ENCODE measurements around the gene SLC16A4.
"Not testable (repeated sequence)": the region's sequence is repeated elsewhere in the genome, so short reads cannot be mapped to it uniquely, and the experiment has no call there.

The SLC16A4 gene

DNA sequence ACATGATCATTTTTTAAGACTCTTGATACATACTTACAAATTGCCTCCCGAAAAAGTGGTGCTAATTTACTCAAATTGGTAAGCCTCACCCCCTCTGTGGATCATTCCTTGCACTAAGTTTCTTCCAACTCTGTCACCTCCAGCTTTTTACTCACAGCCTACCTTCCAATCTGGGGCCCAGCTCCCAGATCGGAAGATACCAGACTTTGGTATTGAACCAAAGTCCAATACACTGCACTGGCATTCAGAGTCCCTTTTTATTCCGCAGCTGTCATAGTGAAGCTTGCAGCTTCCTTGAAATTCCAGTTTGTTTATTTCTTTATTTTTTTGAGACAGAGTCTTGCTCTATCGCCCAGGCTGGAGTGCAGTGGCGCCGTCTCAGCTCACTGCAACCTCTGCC lies 18.5 kb upstream of the SLC16A4 start:
- DNase-seq (ENCODE audit: low read depth, low spot score): no peak

DNA sequence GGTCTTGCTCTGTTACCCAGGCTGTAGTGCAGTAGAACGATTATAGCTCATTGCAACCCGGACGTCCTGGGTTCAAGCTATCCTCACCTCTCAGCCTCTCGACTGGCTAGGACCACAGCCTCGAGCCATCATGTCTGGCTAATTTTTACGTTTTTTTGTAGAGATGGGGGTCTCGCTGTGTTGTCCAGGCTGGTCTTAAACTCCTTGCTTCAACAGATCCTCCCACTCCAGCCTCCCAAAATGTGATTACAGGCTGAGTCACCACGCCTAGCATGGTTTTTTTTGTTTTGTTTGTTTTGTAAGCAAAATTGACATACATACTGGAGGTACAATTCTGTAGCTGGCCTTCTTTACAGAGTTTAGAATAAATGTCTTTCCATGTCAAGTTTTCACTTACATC lies 17.7 kb upstream of the SLC16A4 start:
- no peak for DNase-seq (ENCODE audit: low read depth, low spot score)

DNA sequence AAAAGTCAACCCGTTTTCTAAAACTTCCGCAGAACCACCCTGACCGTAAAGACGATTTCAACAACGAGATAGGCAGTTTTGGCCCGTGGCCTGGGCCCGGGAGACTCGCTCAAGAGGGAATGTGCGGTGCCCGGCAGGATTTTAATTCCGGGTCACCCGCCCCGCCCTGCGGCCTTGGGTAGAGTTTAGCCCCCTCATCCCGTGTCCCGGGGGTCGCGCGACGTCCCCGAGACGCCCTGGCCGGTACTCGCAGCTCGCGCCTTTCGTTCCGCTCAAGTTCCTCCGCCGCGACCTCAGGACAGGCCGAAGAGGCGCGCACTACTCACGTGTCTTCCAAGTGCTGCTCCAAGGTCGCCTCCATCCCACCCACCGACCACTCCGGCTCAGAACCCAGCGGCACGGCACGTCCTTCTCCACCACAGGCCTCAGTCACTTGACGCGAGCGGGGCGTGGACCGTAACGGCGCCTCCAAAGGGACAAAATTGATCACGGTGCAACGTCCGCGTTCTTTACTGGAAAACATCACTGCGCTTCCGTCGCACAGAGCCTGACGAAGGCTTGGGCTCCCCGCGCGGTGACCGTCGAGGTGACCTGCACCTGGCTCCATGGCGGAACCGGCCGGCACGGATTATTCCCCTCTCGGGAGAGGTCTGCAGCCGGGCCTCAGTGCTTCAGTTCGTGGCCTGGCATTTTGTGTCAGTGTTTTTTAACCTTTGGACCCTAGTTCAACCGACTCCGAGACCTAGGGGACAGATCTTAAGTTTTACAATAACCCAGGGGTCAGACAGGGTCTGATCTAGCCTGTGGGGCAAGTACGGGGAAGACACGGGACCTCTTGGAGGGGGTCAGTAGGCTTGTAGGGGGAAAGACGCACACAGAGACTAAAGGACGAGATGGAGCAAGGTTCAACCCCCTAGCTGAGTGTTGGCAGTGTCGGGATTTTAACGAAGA lies 16.7 kb upstream of the SLC16A4 start, which contains the start of gene LAMTOR5:
LAMTOR5 (minus strand) TSS at position 435 of the 951 bp plus-strand sequence; CDS start at position 361, 74 bp downstream.
- peak; percentile 84 for DNase-seq (ENCODE audit: low read depth, low spot score)

DNA sequence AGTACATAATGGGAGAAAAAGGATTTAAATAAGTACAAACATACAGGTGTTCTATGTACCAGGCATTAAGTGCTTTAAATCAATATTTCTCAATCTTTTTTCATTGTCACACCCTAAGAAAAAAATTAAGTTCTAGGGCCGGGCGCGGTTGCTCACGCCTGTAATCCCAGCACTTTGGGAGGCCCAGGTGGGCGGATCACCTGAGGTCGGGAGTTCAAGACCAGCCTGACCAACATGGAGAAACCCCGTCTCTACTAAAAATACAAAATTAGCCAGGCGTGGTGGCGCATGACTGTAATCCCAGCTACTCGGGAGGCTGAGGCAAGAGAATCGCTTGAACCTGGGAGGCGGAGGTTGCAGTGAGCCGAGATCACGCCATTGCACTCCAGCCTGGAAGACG lies 15.6 kb upstream of the SLC16A4 start:
- DNase-seq (ENCODE audit: low read depth, low spot score): not testable (repeated sequence)

DNA sequence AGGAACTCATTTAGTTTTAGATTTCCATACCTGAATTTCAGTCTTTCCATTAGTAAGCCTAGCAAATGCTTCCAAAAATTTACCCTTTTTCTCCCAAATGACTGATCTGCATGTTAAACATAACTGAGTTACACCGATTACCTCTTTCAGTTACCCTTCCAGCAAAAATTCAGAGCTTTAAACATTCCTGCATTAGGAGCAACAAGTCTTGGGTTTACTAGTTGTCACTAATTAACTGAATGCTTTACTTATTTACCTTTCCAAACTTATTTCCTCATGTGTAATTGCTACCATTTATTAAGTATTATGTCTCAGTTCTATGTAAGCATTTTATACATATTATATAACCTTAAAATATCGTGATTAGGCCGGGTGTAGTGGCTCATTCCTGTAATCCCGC lies 13.6 kb upstream of the SLC16A4 start:
- DNase-seq (ENCODE audit: low read depth, low spot score): no peak

DNA sequence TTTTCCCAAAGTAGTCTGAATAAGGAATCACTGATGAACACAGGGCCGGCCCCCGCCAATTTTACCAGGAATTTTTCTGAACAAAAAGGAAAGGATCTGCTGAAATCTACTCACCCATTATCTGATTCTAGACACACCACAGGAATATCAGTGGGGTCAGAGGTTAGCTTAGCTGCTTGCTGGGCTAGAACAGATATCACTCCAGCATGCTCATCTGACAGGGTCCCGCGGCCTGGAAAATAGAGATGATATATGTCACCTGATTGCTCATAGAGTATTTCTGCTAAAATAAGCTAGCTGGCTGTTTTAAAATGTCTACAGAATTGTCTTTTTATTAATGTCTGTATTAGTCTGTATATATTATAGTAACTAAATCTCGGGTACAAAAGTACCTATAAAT lies 13.0 kb upstream of the SLC16A4 start:
- no peak for DNase-seq (ENCODE audit: low read depth, low spot score)

DNA sequence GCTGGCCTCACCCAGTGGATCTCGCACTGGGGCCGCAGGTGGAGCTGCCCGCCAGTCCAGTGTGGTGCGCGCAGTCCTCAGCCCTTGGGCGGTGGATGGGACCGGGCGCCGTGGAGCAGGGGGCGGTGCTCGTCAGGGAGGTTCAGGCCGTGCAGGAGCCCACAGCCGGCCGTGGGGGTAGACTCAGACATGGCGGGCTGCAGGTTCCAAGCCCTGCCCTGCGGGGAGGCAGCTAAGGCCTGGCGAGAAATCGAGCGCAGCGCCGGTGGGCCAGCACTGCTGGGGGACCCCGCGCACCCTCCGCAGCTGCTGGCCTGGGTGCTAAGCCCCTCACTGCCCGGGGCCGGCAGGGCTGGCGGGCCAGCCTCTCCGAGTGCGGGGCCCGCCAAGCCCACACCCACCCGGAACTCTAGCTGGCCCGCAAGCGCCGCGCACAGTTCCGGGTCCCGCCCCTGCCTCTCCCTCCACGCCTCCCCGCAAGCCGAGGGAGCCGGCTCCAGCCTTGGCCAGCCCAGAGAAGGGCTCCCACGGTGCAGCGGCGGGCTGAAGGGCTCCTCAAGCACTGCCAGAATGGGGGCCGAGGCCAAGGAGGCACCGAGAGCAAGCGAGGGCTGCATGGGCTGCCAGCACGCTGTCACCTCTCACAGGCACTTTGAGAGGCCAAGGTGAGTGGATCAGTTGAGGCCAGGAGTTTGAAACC lies 5.6 kb upstream of the SLC16A4 start:
- DNase-seq (ENCODE audit: low read depth, low spot score): not testable (repeated sequence)

DNA sequence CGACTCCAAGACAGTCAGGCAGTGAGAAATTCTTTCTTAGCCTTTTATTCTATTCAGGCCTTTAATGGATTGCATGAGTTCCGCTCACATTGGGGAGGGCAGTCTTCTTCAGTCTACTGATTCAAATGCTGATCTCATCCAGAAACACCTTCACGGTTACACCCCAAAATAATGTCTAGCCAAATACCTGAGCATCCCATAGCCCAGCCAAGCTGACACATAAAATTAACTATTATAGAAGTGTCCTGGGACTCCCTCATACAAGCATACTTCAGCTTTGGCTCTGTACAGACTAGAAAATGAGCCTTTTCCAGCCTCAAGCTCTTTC lies 3.6 kb upstream of the SLC16A4 start:
- DNase-seq (ENCODE audit: low read depth, low spot score): no peak

DNA sequence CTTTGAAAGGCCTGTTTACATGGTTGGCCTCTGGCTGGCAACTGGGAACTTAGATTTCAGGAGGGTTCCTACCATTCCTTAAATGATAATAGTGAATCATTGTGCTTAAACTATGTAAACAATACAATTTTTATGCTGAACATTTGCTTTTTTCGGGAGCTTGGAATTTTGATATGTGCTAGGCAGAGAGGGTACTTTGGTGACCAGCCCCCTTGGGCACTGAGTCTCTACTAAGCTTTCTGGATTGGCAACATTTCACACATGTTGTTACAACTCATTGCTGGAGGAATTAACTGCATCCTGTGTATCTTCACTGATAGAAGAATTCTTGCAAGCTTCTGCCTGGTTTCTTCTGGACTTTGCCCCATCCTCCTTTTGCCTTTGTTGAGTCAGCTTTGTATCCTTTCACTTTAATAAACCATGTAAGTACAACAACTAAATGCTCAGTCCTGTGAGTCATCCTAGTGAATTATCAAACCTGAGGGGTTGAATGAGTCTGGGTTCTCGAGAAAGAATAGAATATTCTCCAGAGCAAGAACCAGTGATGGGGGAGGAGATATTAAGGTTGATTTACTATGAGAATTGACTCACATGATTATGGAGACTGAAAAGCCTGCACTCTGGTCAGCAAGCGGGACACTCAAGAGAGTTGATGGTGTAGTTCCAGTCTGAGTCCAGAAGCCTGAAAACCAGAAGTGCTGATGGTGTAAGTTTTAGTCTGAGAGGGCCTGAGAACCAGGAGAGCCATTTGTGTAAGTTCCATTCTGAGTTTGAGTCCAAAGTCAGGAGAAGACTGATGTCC lies 3.1 kb upstream of the SLC16A4 start:
- no peak for DNase-seq (ENCODE audit: low read depth, low spot score)

DNA sequence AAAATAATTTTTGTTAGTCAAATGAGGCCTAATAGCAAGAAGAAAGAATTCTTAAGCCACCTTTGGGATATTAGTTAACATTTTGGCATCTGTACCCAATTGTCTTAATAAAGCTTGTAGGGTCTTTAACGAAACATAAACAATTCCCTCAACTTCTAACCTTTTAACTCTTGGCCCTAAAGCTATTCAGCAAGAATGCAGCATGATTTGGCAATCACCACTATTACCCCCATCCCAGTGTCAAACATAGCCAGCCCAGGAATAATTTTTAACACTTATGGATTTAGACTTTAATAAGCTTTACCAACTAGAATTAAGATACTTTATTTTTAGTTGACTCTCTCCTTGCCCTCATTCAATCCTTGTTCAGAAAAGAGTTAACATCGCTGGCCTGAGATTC lies 2.5 kb upstream of the SLC16A4 start:
- DNase-seq (ENCODE audit: low read depth, low spot score): no peak

DNA sequence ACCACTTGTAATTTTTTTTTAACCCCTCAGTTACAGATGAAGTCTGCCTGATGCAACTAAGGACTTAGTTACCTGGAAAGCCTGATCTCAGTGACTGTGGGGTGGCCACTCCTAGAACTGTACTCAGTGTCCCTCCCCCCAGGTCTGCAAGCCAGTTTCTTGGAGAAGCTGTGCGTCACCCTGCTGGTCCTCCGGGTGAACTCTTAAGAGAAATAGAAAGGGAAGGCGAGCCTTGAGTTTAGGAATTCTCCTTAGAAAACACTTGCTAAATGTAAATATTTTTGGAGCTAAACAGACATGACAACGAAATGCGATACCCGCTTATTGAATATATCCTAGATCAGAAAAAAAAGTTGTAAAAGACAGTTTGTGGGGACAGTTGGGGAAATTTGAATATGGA lies 730 bp downstream of the SLC16A4 start:
- no peak for DNase-seq (ENCODE audit: low read depth, low spot score)

DNA sequence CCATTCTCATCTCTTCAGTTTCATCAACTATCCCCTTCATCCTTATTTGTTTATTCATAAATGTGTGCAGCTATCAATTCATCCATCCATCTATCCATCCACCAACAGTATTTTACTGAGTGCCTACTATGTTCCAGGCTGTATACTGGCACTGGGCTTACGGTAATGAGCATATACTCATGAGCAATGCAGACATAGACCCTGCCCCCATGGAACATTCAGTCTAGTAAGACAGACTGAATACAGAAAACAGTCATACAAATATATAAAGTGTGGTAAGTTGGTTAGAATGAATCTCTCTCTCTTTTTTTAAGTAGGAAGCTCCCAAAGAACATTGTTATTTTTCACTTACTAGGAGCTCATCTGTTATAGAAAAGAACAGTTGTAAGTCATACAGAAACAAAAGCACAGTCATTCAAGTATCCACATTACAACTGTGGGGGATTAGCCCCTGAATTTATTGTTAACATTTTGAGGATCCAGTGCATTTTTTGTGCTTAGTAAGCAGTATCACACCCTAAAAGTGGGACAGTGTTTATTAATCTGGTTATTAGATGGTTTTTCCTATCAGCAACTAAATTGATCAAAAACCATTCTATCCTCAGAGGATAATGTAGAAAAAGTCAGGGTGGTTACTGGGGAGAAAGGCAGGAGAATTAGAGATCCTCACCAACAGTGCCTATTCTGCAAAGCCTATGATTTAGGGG lies 3.6 kb downstream of the SLC16A4 start:
- DNase-seq (ENCODE audit: low read depth, low spot score): no peak

DNA sequence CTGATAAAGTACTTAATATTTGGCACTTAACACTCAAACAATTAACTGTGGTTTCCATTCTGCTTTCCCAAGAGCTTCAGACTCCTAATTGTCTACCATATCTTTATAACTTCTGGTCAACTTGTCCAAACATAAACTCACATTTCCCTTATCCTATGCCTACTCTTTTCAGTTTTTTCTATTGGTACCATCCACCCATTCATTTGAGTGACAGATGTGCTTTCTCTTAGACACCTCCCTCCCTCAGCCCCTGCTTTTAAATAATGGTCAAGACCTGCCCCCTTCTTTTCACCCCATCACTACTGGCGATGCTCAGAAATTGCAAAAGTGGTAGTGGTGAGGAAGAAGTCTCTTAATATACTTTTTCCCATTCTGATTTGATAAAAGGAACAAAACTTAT lies 5.5 kb downstream of the SLC16A4 start:
- no peak for DNase-seq (ENCODE audit: low read depth, low spot score)

DNA sequence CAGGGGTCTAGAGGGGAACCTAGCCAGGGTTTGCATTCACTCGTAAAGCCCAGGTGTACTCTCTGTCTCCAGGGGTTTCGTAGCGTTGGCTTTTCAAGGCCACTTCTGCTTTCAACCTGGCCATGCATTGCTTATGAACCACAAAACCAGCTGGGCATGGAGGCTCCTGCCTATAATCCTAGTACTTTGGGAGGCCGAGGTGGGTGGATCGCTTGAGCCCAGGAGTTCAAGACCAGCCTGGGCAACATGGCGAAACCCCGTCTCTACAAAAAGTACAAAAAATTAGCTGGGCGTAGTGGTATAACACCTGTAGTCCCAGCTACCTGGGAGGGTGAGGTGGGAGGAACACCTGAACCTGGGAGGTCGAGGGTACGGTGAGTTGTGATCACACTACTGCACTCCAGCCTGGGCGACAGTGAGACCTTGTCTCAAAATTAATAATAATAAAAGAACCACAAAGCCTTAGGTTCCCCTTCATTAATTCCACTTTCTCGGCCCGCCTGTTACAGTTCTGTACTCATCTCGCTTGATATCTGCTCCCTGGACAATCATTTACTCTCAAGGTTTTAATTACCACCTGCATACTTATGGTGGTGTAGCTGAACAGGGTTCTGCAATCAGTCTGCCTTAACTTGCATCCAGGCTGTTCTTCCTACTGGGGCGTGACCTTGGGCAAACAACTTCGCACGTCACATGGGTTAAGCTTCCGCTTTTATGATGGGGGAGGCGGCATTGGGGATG lies 6.1 kb downstream of the SLC16A4 start:
- DNase-seq (ENCODE audit: low read depth, low spot score): no peak

DNA sequence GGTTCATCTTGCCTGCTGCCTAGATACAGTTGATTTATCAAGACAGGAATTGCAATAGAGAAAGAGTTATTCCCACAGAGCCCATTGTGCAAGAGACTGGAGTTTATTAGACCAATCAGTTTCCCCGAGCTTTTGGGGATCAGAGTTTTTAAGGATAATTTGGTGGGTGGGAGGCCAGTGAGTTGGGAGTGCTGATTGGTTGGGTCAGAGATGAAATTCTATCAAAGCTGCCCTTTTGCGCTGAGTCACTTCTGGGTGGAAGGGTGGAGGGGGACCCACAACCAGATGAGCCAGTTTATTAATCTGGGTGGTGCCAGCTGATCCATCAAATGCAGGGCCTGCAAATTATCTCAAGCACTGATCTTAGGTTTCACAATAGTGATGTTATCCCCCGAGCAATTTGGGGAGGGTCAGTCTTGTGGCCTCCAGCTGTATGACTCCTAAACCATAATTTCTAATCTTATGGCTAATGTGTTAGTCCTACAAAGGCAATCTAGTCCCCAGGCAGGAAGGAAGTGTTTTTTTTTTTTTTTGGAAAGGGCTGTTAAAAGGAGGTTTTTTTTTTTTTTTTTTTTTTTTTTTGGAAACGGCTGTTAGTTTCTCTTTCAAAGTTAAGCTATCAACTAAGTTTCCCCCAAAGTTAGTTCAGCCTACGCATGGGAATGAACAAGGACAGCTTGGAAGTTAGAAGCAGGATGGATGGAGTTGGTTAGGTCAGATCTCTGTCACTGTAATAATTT lies 7.4 kb downstream of the SLC16A4 start:
- DNase-seq (ENCODE audit: low read depth, low spot score): no peak

DNA sequence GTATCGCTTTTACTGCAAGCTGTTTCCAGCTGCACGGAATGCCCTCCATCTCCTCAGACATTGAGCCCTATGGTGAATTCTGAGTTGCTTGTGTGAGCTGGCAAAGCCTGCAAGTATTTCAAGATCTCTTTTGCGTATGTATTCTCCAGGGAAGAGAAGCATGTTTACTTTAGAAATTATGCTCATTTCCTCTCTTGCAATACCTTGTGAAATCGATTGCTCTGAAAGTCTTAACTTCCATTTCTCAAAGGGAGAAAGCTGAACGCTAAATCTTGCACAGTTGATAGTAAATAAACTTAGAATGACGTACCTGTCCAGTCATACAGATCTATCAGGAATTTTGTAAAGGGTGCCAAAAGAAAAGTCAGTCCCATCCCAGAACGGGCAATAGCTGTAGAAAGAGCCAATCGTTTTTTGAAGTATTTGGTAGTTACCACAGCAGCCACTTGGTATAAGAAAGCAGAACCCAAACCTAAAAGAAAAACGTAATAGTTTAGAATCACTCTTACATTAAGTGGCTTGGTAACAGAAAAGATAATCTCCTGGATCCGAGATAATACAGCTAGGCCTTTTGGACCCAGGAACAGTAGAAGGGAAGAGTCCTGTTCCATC lies 10.0 kb downstream of the SLC16A4 start:
- no peak for DNase-seq (ENCODE audit: low read depth, low spot score)

DNA sequence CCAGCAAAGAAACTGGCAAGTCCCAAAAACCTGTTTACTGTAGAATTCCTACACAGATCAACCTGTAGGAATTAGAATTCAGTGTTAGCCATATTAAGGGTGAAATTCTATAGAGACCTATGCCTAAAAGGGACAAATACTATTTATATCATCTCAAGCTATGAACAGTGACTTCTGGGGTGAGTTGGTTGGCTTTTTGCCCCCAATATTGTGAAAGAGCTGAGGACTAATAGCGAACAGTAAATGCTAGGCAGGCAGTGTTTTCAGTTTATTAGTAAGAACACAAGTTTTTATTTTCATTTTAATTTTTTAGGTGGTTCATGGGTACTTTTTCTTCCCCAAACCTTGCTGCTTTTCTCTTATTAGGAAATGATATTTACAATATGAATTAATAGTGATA lies 15.3 kb downstream of the SLC16A4 start:
- no peak for DNase-seq (ENCODE audit: low read depth, low spot score)

DNA sequence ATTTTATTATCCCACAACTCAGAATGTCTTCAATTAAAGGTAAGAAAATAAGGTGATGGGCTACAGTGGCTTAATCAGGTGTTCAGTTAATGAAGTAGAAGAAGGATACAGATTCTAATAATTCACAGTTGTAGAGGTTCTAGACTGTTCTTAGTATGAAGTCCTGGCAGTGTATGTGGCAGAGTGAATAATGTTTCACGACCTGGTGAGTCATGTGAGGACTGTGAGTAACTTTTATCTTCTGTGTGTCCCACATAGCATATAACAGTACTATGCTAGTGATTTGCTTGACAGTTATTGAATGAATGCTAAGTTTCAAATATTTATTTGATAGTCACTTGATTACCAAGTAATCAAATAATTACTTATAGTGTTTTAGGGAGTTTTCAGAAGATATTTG lies 20.0 kb downstream of the SLC16A4 start:
- no peak for DNase-seq (ENCODE audit: low read depth, low spot score)

DNA sequence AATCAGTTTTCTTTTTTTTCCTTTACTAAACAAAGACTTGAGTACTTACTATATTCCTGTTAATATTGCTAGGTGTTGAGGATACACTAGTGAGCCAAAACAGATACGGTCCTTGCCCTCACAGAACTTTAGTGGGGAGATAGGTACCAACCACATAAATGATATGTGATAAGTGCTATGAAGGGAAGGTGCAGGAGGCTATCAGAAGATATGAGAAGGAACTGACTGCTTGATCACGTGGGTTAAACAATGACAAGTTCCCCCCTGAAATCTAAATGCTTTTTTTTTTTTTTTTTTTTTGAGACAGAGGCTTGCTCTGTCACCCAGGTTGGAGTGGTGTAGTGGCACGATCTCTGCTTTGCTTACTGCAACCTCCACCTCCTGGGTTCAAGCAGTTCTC lies 26.6 kb downstream of the SLC16A4 start:
- DNase-seq (ENCODE audit: low read depth, low spot score): no peak

DNA sequence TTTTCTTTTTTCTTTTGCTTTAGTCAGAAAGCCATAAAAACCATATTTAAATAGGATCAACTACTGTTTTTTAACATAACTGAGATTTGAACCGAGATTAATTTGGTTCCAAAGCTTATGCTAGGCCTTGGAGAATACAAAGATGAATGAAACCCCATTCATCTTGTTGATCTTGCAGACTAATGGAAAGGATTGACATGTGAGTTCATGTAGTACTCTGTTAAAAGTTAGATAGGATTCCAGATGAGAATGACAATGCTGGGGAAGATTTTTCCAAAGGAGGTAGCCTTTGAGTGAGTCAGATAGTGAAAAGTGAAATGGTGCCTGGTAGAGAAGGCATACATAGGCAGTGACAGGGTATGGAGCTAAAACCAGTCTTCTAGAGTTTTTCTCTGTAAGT lies 29.0 kb downstream of the SLC16A4 start:
- no peak for DNase-seq (ENCODE audit: low read depth, low spot score)
